ENCODE measurements around the gene GTPBP4.

Gene GTPBP4

GRCh38 chr10:947881-948280 is 40.4 kb upstream of the GTPBP4 start:
- Histone ChIP-seq H3K27me3 (replicated peaks in 2 of 5; ENCODE audit: control insufficient read depth in 4 of 5, insufficient read depth in 5 of 5, low read length in 4 of 5) (no peaks in the 10 kb centered on the region), H3K27ac (ENCODE audit: insufficient read depth in 1 of 2, low read depth in 1 of 2, low read length in 2 of 2, poor library complexity in 1 of 2, severe bottlenecking in 2 of 2) (no peak overlapping the region), H3K36me3 (ENCODE audit: control insufficient read depth in 4 of 4, insufficient read depth in 4 of 4, low read length in 3 of 4) (no peaks in the 10 kb centered on the region), H3K4me3 (ENCODE audit: control insufficient read depth in 1 of 7, extremely low read depth in 1 of 7, insufficient read depth in 4 of 7, low read depth in 2 of 7, low read length in 6 of 7) (no peak overlapping the region), H3K9me3 (ENCODE audit: control extremely low read depth in 1 of 5, control insufficient read depth in 4 of 5, insufficient read depth in 2 of 5, low read depth in 1 of 5, low read length in 4 of 5) (no peaks in the 10 kb centered on the region), H3K4me1 (ENCODE audit: control extremely low read depth in 1 of 4, control insufficient read depth in 4 of 4, insufficient read depth in 4 of 4, low read length in 3 of 4) (peaks cover 0 to 12% (median 12%) of the 10 kb centered on the region in 4 experiments)
- ChIA-PET CTCF (interaction anchor here (1.7 kb wide), 1 partner anchor 9 kb away, joined by 4 read pairs; no protein-coding TSS in a partner anchor), POLR2A (no interaction called here)
- 97% methylated on average over 9 of the region's 10 CpGs for WGBS (ENCODE audit: insufficient coverage)
- DNase-seq = no peak

- WGBS (ENCODE audit: insufficient coverage) = 100% methylated on average over 3 of the region's 10 CpGs
- no peak overlapping the region for H3K4me3 ChIP-seq (ENCODE audit: control insufficient read depth in 1 of 7, extremely low read depth in 1 of 7, insufficient read depth in 4 of 7, low read depth in 2 of 7, low read length in 6 of 7)
- H3K4me1 ChIP-seq (ENCODE audit: control extremely low read depth in 1 of 4, control insufficient read depth in 4 of 4, insufficient read depth in 4 of 4, low read length in 3 of 4) = peaks cover 0 to 12% (median 12%) of the 10 kb centered on the region in 4 experiments
- H3K9me3 ChIP-seq (ENCODE audit: control extremely low read depth in 1 of 5, control insufficient read depth in 4 of 5, insufficient read depth in 2 of 5, low read depth in 1 of 5, low read length in 4 of 5) = no peaks in the 10 kb centered on the region
- ChIA-PET POLR2A (no interaction called here), CTCF (interaction anchor here (1.7 kb wide), 1 partner anchor 8 kb away, joined by 4 read pairs; no protein-coding TSS in a partner anchor)
- H3K27me3 ChIP-seq (replicated peaks in 2 of 5; ENCODE audit: control insufficient read depth in 4 of 5, insufficient read depth in 5 of 5, low read length in 4 of 5) = no peaks in the 10 kb centered on the region
- no peak for DNase-seq
- no peaks in the 10 kb centered on the region for H3K36me3 ChIP-seq (ENCODE audit: control insufficient read depth in 4 of 4, insufficient read depth in 4 of 4, low read length in 3 of 4)
- no peak overlapping the region for H3K27ac ChIP-seq (ENCODE audit: insufficient read depth in 1 of 2, low read depth in 1 of 2, low read length in 2 of 2, poor library complexity in 1 of 2, severe bottlenecking in 2 of 2)
These were observed 39.9 kb upstream of the GTPBP4 start for GRCh38 chr10:948347-948746.

DNA sequence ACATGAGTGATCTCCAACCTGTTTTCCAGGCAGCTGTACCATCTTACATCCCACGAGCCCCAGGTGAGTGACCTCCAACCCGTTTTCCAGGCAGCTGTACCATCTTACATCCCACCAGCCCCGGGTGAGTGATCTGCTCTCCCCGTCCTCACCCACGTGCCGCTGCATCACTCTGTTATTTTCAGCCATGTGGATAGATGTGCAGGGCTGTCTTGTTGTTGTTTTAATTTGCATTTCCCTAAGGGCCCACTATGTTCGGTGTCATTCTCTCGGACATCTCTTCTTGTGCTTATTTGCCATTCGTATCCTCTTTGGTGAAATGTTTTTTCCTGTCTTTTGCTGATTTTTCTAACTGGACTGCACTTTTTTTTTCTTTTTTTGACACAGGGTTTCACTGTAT is 38.8 kb upstream of the GTPBP4 start:
- no peak for DNase-seq
- no peaks in the 10 kb centered on the region for H3K9me3 ChIP-seq (ENCODE audit: control extremely low read depth in 1 of 5, control insufficient read depth in 4 of 5, insufficient read depth in 2 of 5, low read depth in 1 of 5, low read length in 4 of 5)
- ChIA-PET POLR2A (no interaction called here), CTCF (interaction anchor here (0.6 to 0.7 kb wide), 2 partner anchors 86 to 1310 kb away, joined by 3 read pairs; no protein-coding TSS in a partner anchor)
- peaks cover 0 to 4% (median 3%) of the 10 kb centered on the region in 4 experiments for H3K4me1 ChIP-seq (ENCODE audit: control extremely low read depth in 1 of 4, control insufficient read depth in 4 of 4, insufficient read depth in 4 of 4, low read length in 3 of 4)
- H3K27me3 ChIP-seq (replicated peaks in 2 of 5; ENCODE audit: control insufficient read depth in 4 of 5, insufficient read depth in 5 of 5, low read length in 4 of 5) = no peaks in the 10 kb centered on the region
- no peaks in the 10 kb centered on the region for H3K36me3 ChIP-seq (ENCODE audit: control insufficient read depth in 4 of 4, insufficient read depth in 4 of 4, low read length in 3 of 4)
- H3K27ac ChIP-seq (ENCODE audit: insufficient read depth in 1 of 2, low read depth in 1 of 2, low read length in 2 of 2, poor library complexity in 1 of 2, severe bottlenecking in 2 of 2) = no peak overlapping the region
- 96% methylated on average over 3 of the region's 9 CpGs for WGBS (ENCODE audit: insufficient coverage)
- H3K4me3 ChIP-seq (ENCODE audit: control insufficient read depth in 1 of 7, extremely low read depth in 1 of 7, insufficient read depth in 4 of 7, low read depth in 2 of 7, low read length in 6 of 7) = no peak overlapping the region

DNA sequence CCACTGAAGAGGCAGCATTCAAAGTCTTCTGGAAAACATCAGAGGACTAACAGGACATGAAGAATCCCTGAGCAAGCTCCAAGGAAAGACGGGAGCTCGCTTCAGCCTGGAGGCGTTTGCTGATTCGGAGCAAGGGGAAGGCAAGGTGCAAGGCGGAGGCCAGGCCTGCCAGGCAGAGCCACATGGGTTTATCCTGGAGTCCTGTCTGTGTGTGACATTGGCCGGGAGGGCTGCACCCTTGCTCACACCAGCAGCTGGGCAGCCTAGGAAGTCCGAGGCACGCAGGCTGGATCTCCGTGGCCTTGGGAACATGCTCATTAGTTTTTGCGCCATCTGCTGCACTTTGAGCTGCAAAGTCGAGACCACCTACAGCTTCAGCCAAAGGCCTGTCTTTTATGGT is 34.4 kb upstream of the GTPBP4 start:
- Histone ChIP-seq H3K36me3 (ENCODE audit: control insufficient read depth in 4 of 4, insufficient read depth in 4 of 4, low read length in 3 of 4) (no peaks in the 10 kb centered on the region), H3K27me3 (replicated peaks in 2 of 5; ENCODE audit: control insufficient read depth in 4 of 5, insufficient read depth in 5 of 5, low read length in 4 of 5) (no peaks in the 10 kb centered on the region), H3K4me1 (ENCODE audit: control extremely low read depth in 1 of 4, control insufficient read depth in 4 of 4, insufficient read depth in 4 of 4, low read length in 3 of 4) (peaks cover 0 to 8% (median 0%) of the 10 kb centered on the region in 4 experiments), H3K4me3 (ENCODE audit: control insufficient read depth in 1 of 7, extremely low read depth in 1 of 7, insufficient read depth in 4 of 7, low read depth in 2 of 7, low read length in 6 of 7) (no peak overlapping the region), H3K9me3 (ENCODE audit: control extremely low read depth in 1 of 5, control insufficient read depth in 4 of 5, insufficient read depth in 2 of 5, low read depth in 1 of 5, low read length in 4 of 5) (no peaks in the 10 kb centered on the region), H3K27ac (ENCODE audit: insufficient read depth in 1 of 2, low read depth in 1 of 2, low read length in 2 of 2, poor library complexity in 1 of 2, severe bottlenecking in 2 of 2) (no peak overlapping the region)
- ChIA-PET CTCF (interaction anchor here (0.6 kb wide), 1 partner anchor 14 kb away, joined by 3 read pairs; no protein-coding TSS in a partner anchor), POLR2A (no interaction called here)
- over 99% methylated on average over 11 of the region's 11 CpGs for WGBS (ENCODE audit: insufficient coverage)
- DNase-seq = no peak

GRCh38 chr10:954396-954795 is 33.8 kb upstream of the GTPBP4 start:
- Histone ChIP-seq H3K4me3 (ENCODE audit: control insufficient read depth in 1 of 7, extremely low read depth in 1 of 7, insufficient read depth in 4 of 7, low read depth in 2 of 7, low read length in 6 of 7) (no peak overlapping the region), H3K4me1 (ENCODE audit: control extremely low read depth in 1 of 4, control insufficient read depth in 4 of 4, insufficient read depth in 4 of 4, low read length in 3 of 4) (peaks cover 0 to 8% (median 0%) of the 10 kb centered on the region in 4 experiments), H3K9me3 (ENCODE audit: control extremely low read depth in 1 of 5, control insufficient read depth in 4 of 5, insufficient read depth in 2 of 5, low read depth in 1 of 5, low read length in 4 of 5) (no peaks in the 10 kb centered on the region), H3K27me3 (replicated peaks in 2 of 5; ENCODE audit: control insufficient read depth in 4 of 5, insufficient read depth in 5 of 5, low read length in 4 of 5) (no peaks in the 10 kb centered on the region), H3K27ac (ENCODE audit: insufficient read depth in 1 of 2, low read depth in 1 of 2, low read length in 2 of 2, poor library complexity in 1 of 2, severe bottlenecking in 2 of 2) (no peak overlapping the region), H3K36me3 (ENCODE audit: control insufficient read depth in 4 of 4, insufficient read depth in 4 of 4, low read length in 3 of 4) (no peaks in the 10 kb centered on the region)
- ChIA-PET CTCF (interaction anchor here (0.6 kb wide), 1 partner anchor 13 kb away, joined by 3 read pairs; no protein-coding TSS in a partner anchor), POLR2A (no interaction called here)
- 94% methylated on average over 12 of the region's 21 CpGs for WGBS (ENCODE audit: insufficient coverage)
- no peak for DNase-seq

DNA sequence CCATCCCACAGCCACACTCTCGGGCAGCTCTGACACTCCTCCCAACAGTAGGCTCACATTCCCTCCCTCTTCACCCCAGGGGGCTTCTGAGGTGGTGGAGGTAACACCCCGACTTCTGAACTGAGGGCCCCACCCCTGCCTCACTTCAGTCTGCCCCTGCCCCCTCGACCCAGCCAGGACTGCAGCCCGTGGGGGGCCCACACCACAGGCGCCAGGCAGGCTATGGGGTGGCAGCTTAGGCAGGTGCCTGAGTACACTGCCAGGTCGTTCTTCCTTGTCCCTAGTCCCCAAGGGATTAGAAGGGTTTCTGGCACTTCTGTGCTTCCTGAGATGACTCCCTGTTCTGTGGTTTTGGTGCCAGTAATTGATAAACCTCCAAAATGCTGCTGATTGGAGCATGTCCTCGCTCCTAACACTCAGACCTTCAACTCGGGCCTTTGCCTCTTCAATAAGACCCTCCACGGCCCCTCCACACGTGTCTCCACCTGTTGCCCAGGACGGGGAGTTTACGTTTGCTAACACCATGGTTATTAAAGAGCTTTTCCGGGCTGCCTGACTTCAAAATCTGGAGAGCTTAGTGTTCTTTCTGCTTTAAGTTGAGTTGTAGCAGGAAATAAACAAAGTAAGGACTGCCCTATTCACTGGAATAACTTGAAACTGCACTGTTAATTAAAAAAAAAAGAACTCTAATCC is 33.0 kb upstream of the GTPBP4 start:
- Histone ChIP-seq H3K27me3 (replicated peaks in 2 of 5; ENCODE audit: control insufficient read depth in 4 of 5, insufficient read depth in 5 of 5, low read length in 4 of 5) (no peaks in the 10 kb centered on the region), H3K4me1 (ENCODE audit: control extremely low read depth in 1 of 4, control insufficient read depth in 4 of 4, insufficient read depth in 4 of 4, low read length in 3 of 4) (peaks cover 0 to 8% (median 0%) of the 10 kb centered on the region in 4 experiments), H3K36me3 (ENCODE audit: control insufficient read depth in 4 of 4, insufficient read depth in 4 of 4, low read length in 3 of 4) (no peaks in the 10 kb centered on the region), H3K27ac (ENCODE audit: insufficient read depth in 1 of 2, low read depth in 1 of 2, low read length in 2 of 2, poor library complexity in 1 of 2, severe bottlenecking in 2 of 2) (no peak overlapping the region), H3K4me3 (ENCODE audit: control insufficient read depth in 1 of 7, extremely low read depth in 1 of 7, insufficient read depth in 4 of 7, low read depth in 2 of 7, low read length in 6 of 7) (no peak overlapping the region), H3K9me3 (ENCODE audit: control extremely low read depth in 1 of 5, control insufficient read depth in 4 of 5, insufficient read depth in 2 of 5, low read depth in 1 of 5, low read length in 4 of 5) (no peaks in the 10 kb centered on the region)
- ChIA-PET POLR2A (no interaction called here), CTCF (no interaction called here)
- no peak for DNase-seq
- WGBS (ENCODE audit: insufficient coverage) = 63% methylated on average over 11 of the region's 13 CpGs

DNA sequence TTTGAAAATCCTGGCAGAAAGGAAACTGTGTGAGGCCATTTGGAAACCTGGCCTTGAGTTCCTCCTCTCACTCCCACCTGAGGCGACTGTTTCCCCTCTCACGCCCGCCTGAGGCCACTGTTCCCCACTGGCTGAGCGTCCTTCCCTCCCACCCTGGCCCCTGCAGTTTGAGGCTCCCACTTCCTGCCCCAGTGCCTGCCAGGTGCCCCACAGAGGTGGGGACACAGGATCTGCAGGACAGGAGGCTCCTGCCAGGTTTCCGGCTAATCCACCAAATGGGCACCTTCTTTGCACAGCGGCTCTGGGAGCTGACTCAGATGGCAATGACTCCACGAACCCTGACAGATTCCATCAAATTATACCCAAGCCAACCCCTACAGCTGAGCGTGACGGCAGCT is 32.4 kb upstream of the GTPBP4 start:
- no peak for DNase-seq
- ChIA-PET POLR2A (no interaction called here), CTCF (interaction anchor here (1.6 kb wide), 1 partner anchor 8 kb away, joined by 4 read pairs; no protein-coding TSS in a partner anchor)
- Histone ChIP-seq H3K27me3 (replicated peaks in 2 of 5; ENCODE audit: control insufficient read depth in 4 of 5, insufficient read depth in 5 of 5, low read length in 4 of 5) (no peaks in the 10 kb centered on the region), H3K9me3 (ENCODE audit: control extremely low read depth in 1 of 5, control insufficient read depth in 4 of 5, insufficient read depth in 2 of 5, low read depth in 1 of 5, low read length in 4 of 5) (no peaks in the 10 kb centered on the region), H3K4me3 (ENCODE audit: control insufficient read depth in 1 of 7, extremely low read depth in 1 of 7, insufficient read depth in 4 of 7, low read depth in 2 of 7, low read length in 6 of 7) (no peak overlapping the region), H3K4me1 (ENCODE audit: control extremely low read depth in 1 of 4, control insufficient read depth in 4 of 4, insufficient read depth in 4 of 4, low read length in 3 of 4) (peaks cover 0 to 8% (median 0%) of the 10 kb centered on the region in 4 experiments), H3K36me3 (ENCODE audit: control insufficient read depth in 4 of 4, insufficient read depth in 4 of 4, low read length in 3 of 4) (no peaks in the 10 kb centered on the region), H3K27ac (ENCODE audit: insufficient read depth in 1 of 2, low read depth in 1 of 2, low read length in 2 of 2, poor library complexity in 1 of 2, severe bottlenecking in 2 of 2) (no peak overlapping the region)
- WGBS (ENCODE audit: insufficient coverage) = 73% methylated on average over 6 of the region's 9 CpGs
